Omental fat pad (tissue), 4 donors: ENCODE measurements around the gene GABRB3. TPM values are rescaled to one million over a fixed set of nuclear protein-coding genes. Genes with fewer than 3 reads are reported as not detected.
A peak's percentile ranks its signal among the peaks of the same experiment; 100 is the strongest.

ENCODE experiments used
- ATAC-seq: fragments of 150-250 bp; one replicate; pipeline ENCODE4 v1.9.1; 2016; ENCODE audit warnings: mild to moderate bottlenecking, moderate library complexity; ENCODE audit not compliant: low FRiP score
- DNase-seq: peaks from one replicate; pipeline ENCODE4 v3.0.0-alpha.2; 2019; ENCODE audit warnings: low spot score
- total RNA-seq, 4 donors: library from RNA; depleted of rRNA; stranded (reverse); fragments of >200 nt; gene quantifications; one replicate each; pipeline ENCODE4 v1.1.0, GENCODE V29; 2016
- TF ChIP-seq, protein P1 (sequence below), 3 donors: fragments of 450-650 bp; IDR thresholded peaks; one replicate each; pipeline ENCODE4 v1.5.1; 2016 to 2017; ENCODE audit warnings: antibody characterized with exemption in 3 of 3, mild to moderate bottlenecking in 3 of 3, moderate library complexity in 2 of 3

GABRB3 gene
- total RNA-seq, 4 donors from 2014 or later: 0.72 to 1.8 (median 1.2) TPM

- TF ChIP-seq, protein P1, sequence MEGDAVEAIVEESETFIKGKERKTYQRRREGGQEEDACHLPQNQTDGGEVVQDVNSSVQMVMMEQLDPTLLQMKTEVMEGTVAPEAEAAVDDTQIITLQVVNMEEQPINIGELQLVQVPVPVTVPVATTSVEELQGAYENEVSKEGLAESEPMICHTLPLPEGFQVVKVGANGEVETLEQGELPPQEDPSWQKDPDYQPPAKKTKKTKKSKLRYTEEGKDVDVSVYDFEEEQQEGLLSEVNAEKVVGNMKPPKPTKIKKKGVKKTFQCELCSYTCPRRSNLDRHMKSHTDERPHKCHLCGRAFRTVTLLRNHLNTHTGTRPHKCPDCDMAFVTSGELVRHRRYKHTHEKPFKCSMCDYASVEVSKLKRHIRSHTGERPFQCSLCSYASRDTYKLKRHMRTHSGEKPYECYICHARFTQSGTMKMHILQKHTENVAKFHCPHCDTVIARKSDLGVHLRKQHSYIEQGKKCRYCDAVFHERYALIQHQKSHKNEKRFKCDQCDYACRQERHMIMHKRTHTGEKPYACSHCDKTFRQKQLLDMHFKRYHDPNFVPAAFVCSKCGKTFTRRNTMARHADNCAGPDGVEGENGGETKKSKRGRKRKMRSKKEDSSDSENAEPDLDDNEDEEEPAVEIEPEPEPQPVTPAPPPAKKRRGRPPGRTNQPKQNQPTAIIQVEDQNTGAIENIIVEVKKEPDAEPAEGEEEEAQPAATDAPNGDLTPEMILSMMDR (IDR thresholded peaks at IDR 0.05): no peak
- DNase-seq: no peak
- ATAC-seq: peak; percentile 80
These were observed 143.9 kb downstream of the GABRB3 start for GRCh38 chr15:26628879-26629529.

- TF ChIP-seq, protein P1 (IDR thresholded peaks at IDR 0.05): no peak
- ATAC-seq: no peak
These were observed 144.8 kb downstream of the GABRB3 start for GRCh38 chr15:26628071-26628470.

DNA sequence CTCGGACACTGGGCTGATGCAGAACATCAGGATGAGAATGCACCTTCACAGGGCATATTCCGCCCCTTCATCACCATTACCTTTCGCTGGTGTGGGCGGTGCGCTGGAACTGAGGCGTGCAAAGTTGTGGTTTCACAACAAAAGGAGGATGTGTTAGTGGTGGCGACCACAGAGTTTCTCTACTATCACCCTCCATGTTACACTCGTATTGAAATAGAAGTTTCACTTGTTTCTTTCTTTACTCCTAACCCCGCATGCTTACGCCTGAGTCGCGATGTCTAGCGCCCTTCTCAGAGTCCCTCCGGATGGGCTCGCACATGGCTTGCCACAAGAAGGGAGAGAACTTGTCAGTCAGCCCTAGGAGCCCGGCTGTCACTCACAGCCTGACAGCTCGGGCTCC lies 148.7 kb downstream of the GABRB3 start:
- TF ChIP-seq, protein P1 (IDR thresholded peaks at IDR 0.05): no peak
- ATAC-seq (no peak), DNase-seq (no peak)

More at GRCh38 chr15:26628071-26628470, 144.8 kb downstream of the GABRB3 start:
- no peak for DNase-seq

DNA sequence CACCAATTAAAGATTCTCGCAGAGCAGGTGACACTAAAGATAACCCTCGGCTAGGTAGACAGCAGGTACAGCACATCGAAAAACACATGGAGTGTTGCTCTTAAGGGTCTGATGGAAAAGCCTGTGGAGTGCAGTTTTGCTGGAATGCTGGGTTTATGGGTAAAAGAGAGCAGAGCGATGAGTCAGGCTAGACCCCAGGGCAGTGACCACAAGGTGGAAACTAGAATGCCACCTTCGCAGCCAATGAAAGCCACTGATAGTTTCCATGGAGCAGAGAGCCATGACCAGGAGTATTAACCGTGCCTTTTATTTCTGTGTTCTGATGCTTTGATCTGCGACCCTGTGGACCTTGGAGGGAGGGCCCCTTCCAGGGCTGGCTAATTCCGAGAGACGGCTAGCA lies 149.8 kb downstream of the GABRB3 start:
- no peak for ATAC-seq
- TF ChIP-seq, protein P1 (IDR thresholded peaks at IDR 0.05): no peak
- DNase-seq: no peak

DNA sequence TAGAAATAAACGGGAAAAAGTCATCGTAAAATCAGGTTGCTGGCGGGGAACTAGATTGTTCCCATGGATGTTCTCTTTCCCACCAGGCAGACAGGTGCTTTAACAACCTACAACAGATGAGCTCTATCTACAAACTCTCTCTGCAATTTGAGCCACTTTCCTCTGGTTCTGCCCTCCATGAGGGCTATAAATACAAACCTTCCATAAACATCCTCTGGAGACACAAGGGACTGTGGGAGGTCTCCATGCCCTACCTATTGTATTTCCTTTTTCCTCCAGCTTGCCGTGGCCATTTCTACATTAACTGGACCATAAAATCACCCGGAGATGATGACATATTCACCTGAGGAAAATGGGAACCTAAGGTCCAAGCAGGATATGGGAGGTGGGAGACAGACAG lies 151.1 kb downstream of the GABRB3 start:
- ATAC-seq (no peak), DNase-seq (no peak)
- TF ChIP-seq, protein P1 (IDR thresholded peaks at IDR 0.05): no peak

GRCh38 chr15:26620528-26621458 lies 152.1 kb downstream of the GABRB3 start:
- TF ChIP-seq, protein P1 (IDR thresholded peaks at IDR 0.05): no peak
- DNase-seq (no peak), ATAC-seq (no peak)
